NOMO-1 treated with DMSO at 0.1 percent for 48 hours (cell line): ENCODE measurements around the gene CDH23.

Experiments
- DNase-seq: peaks from one replicate; lab custom pipeline; 2025; ENCODE audit not compliant: unreplicated experiment; lab: John Stamatoyannopoulos, UW

The CDH23 gene

GRCh38 chr10:71391701-71392100, 5.0 kb upstream of the CDH23 start:
- no peak for DNase-seq

GRCh38 chr10:71392292-71392691, 4.4 kb upstream of the CDH23 start:
- DNase-seq, result no peak

- no peak for DNase-seq
These were observed 3.6 kb upstream of the CDH23 start for GRCh38 chr10:71392791-71393781.

- no peak for DNase-seq
These were observed 2.8 kb upstream of the CDH23 start for GRCh38 chr10:71393841-71394475.

GRCh38 chr10:71394926-71395562, 1.7 kb upstream of the CDH23 start:
- no peak for DNase-seq

- DNase-seq, result no peak
These were observed 1.1 kb upstream of the CDH23 start for GRCh38 chr10:71395621-71396020.

GRCh38 chr10:71396084-71396710, 523 bp upstream of the CDH23 start:
- DNase-seq, result no peak

- DNase-seq, result no peak
These were observed 834 bp downstream of the CDH23 start for GRCh38 chr10:71397296-71398212.

- no peak for DNase-seq
These were observed 2.3 kb downstream of the CDH23 start for GRCh38 chr10:71398976-71399375.

GRCh38 chr10:71399946-71400345, 3.2 kb downstream of the CDH23 start:
- no peak for DNase-seq

- no peak for DNase-seq
These were observed 4.3 kb downstream of the CDH23 start for GRCh38 chr10:71401056-71401455.

GRCh38 chr10:71402005-71402404, 5.3 kb downstream of the CDH23 start:
- no peak for DNase-seq

GRCh38 chr10:71404503-71405295, 8.0 kb downstream of the CDH23 start:
- DNase-seq, result no peak

GRCh38 chr10:71406878-71407277, 10.2 kb downstream of the CDH23 start:
- DNase-seq, result no peak

GRCh38 chr10:71408436-71409225, 11.9 kb downstream of the CDH23 start:
- DNase-seq, result no peak

- DNase-seq, result no peak
These were observed 12.9 kb downstream of the CDH23 start for GRCh38 chr10:71409516-71410104.

GRCh38 chr10:71413581-71413980, 16.9 kb downstream of the CDH23 start:
- DNase-seq, result no peak

GRCh38 chr10:71414359-71414758, 17.6 kb downstream of the CDH23 start:
- no peak for DNase-seq
